GM18873 (cell line): Measurements from ENCODE around the gene BRAT1.

Experiments
- ATAC-seq: cut with Tn5 transposase; IDR thresholded peaks from one replicate; pipeline ENCODE4 v1.9.1; 2021; ENCODE audit warnings: mild to moderate bottlenecking, moderate library complexity, moderate number of reproducible peaks; ENCODE audit not compliant: unreplicated experiment, low FRiP score

The BRAT1 gene

DNA sequence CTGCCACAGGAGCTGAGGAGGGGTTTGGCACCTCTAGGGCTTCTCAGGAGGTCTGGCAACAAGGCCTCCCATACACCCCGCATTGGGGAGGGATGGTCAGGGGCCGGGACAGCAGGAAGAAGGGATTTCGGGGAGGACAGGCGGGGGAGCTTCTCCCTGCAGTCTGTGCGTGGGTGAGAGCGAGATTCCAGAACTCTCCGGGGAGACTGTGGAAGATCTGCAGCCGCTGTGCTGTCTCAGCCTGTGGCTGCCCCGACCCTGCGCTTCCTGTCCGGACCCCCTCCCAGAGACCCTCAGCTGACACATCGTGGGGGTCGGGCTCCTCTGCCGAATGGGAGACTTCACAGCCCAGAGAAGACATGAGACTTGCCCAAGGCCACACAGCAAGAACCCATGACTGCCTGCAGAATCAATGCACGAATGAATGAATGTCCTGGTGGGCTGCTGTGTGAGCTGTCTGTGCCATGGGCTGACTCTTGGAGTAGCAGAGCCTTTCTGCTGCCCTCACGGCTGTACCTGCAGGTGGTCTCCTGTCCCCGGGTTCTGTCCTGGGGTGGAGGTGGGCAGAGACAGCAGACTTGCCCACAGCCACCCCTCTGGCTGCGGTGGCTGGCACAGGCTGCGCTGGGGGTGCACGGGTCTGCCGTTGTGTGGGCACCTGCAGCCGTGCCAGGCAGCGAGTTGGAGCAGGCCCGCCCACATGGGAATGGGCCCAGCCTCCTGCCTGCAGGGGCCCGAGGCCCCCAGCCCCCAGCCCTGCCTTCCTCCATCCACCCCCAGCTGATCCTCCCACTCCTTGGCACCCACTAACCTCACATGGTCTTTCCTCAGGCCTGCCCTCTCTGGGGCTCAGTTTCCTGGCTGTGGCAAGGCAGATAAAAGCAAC, 52.0 kb downstream of the BRAT1 start:
- ATAC-seq = no peak

DNA sequence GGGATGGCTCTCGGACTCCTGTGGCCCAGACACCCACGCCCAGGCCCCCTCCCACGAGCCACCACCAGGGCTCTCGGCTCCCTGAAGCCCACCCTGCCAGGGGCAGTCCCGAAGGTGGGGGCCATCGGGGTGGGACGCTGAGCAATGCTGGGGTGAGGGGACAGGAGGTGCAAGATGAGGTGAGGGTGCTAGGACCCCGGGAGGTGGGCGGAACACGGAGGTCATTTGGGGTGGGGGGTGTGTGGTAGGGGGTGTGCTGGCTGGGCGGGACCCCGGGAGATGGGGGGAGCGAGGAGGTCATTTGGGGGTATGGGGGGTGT, 52.7 kb downstream of the BRAT1 start:
- no peak for ATAC-seq

DNA sequence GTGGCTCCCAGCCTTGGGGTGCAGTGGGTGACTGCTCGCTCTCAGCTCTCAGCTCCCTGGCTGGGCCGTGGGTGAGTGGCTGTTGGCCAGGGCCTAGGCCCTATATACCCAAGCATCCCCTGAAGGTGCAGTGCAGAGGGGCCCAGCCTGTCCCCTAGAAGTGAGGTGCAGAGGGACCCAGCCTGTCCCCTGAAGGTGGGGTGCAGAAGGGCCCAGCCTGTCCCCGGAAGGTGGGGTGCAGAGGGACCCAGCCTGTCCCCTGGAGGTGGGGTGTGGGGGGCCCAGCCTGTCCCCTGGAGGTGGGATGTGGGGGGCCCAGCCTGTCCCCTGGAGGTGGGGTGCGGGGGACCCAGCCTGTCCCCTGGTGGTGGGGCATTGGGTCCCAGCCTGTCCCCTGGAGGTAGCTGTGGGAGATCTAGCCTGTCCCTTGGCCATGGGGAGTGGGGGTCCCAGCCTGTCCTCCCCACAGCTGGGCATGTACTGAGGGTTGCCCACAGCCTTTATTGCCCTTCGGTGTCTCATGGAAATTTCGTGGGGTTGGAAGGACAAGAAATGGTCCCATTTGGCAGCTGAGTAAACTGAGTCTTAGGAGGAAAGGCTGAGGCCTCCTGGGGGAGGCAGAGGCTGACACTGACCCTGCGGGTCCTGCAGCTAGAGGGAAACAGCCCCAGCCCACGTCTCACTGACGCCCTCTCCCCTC, 53.2 kb downstream of the BRAT1 start:
- no peak for ATAC-seq

DNA sequence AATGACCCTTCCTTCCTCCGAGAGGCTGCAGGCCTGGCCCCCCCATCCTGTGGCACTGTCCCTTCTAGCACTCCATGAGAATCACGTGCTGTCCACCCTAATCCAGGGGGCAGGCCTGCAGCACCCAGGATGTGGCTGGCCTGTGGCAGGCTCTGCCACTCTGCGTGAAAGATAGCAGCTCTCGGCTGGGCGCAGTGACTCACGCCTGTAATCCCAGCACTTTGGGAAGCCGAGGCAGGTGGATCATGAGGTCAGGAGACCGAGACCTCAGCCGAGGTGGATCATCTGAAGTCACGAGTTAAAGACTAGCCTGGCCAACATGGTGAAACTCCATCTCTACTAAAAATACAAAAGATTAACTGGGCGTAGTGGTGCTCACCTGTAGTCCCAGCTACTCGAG, 54.6 kb downstream of the BRAT1 start:
- no peak for ATAC-seq

DNA sequence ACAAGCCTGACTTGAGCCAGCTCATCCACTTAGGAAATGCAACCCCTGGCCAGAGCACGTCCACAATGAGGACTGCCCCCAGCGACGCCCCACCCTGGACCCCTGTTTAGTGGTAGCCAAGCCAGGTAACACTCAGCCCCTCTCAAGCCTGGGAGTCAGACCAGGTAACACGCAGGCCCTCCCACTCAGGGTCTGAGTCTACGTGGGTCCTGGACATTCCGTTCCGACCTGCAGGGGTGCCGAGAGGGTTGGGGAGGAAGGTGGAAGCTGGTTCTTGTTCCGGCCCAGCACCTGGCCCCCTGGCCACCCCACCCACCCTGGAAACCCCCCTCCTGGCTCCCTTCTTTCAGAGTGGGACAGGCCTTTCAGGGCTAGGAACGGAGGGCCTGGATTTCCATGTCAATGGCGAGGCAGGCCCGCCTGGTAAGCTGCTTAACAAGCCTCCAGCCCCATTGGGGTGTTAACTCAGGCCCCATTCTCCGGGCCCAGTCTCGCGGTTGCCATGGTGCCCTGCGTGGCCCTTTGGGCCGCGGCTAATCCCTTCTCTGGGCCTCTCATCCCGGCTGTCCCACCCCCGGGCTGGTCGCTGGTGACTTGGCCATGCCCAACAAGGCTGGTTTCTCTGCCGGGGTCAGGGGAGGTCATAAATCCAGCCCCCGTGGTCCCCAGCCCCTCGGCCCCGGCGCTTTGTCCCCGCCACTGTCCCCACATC, 55.4 kb downstream of the BRAT1 start:
- no peak for ATAC-seq

DNA sequence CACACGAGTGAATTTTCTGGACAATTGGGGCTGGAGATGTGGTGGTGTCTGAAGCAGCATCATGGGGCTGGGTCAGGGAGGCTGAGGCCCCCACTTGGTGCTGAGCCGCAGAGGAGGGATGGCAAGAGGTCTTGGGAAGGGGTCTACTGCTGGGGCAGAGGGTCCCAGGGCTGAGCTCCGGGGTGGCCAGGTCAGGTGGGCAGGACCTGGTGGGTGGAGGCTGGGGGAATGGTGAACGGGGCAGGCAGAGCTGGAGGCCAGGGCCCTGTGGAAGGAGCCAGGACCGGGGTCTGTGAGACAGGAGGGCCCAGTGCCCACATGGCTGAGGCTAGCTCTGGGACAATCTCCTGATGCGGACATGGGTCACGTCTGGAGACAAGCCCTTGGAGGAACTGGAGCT, 56.1 kb downstream of the BRAT1 start:
- ATAC-seq = no peak

DNA sequence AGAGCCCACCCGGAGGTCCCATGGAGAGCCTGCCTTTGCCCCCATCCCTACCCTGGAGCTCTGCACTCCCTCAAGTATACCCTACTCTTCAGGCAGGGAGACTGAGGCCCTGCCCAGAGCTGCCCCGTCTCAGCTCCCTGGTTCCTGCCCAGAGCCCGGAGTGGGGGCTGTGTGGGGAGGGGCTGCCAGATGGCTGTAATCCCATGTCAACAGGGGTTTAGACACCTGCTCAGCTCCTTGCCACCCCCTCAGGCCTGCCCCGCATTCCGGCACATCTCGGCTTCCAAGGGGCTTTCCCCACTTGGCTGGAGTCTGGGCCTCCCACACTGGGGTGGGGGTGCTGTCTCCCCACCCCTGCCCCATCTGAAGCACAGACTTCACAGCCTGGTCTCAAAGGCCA, 56.6 kb downstream of the BRAT1 start:
- ATAC-seq = no peak

DNA sequence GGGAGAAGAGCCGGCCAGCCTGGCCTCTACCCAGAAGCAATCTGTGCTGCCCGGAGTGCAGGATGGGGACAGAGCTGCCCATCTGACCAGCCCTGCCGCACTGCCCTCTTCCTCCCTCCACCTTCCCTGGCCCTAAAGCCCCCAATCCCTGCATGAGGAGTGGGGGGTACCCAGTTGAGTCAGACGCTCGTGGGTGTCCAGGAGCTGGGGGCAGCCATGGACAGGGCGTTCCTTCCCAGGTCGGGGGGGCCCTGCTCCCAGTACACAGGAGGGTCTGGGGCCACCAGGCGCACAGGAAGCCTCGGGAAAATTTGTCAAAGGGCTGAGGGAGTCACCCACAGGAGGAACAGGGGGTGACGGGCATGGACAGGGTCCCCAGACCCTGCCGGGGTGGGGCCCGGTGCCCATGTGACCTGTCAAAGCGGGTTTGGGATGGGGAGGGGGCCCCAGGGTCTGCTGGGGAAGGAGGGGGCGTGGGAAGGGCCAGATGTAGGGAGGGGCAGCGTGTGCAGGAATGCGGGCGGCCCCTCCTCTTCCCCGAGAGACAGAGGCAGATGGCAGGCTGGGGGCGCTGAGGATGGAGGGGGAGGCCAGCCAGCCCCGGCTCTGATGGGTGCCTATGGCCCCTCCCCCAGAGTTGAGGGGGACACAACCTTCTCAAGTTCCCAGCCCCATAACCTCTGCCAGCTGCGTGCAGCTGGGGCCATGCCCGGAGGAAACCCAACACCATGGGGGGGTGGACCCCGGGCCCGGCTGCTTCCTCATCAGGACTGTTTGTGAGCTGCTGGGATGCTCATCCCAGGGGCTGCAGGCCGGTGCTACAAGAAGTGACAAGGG, 57.6 kb downstream of the BRAT1 start:
- no peak for ATAC-seq

DNA sequence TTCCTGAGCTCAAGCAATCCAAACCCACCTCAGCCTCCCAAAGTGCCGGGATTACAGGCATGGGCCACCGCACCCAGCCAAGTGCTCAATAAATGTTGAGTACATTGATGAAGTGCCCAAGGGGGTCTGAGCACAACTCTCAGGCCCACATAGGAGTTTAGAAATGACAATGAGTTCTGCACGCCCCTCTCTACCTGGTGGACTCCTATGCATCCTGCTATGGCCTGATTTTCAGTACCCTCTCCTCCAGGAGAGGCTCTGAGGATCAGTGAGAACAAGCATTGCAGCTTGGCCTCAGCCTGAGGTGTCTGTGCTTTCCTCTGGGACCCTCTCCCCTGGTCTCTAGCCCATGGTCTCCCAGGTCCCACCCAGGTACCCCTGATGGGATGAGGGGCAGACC, 58.3 kb downstream of the BRAT1 start:
- no peak for ATAC-seq

DNA sequence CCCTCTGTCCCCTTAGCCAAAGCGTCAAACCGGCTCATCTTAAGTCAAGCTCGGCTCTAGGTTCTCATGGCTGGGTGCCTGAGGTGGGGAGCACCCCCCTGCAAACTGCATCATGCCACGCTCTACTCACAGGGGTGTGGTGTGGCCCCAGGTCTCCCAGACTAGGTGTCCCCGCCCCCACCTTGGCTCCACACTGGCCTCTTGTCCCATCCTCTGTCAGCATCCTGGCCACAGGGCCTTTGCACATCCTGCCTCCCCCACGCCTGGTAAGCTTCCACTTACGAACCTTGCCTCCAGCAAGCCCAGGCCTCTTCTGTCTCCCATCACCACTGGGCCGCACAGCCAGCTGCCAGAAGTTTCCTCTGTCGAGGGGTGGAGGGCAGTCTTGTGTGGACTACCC, 58.9 kb downstream of the BRAT1 start:
- ATAC-seq = no peak

DNA sequence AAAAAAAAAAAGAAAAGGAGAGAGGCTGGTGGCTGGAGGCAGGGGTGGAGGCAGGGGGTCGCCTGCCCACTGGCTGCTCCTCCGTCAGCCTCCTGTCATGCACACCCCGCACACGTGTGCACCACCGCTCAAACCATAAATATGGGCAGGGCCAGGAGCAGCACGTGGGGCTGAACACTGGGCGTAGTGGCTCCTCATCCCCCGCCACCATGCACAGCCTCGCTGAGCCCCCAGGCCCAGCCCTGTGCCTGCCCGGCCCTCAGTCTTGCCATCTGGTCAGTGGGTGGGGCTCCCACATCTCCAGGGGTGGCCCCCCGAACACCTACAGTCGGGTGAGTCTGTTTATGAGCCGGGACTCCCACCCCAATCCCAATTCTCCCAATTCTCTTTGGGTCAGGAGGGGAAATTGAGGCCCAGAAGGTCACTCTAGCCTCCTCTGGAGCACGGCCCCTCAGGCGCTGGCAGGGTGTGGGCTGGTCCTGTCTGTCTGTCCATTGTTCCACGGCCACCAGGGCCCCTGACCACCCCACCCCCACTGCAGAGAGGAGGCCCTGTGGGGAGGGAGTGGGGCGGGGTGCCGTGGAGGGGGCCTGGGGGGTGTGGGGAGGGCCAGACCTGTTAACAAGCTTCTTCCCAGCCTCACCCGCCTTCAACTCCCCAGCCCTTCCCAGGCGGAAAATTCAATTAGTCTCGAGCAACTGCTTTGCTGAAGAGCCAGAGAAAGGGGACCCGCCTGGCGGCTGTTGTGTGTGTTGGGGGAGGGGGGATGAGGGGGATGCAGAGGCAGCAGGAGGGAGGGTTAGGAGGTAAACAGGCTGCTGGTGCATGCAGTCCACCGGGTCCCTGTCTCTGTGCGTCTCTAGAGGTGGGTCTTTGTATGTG, 59.7 kb downstream of the BRAT1 start:
- no peak for ATAC-seq

DNA sequence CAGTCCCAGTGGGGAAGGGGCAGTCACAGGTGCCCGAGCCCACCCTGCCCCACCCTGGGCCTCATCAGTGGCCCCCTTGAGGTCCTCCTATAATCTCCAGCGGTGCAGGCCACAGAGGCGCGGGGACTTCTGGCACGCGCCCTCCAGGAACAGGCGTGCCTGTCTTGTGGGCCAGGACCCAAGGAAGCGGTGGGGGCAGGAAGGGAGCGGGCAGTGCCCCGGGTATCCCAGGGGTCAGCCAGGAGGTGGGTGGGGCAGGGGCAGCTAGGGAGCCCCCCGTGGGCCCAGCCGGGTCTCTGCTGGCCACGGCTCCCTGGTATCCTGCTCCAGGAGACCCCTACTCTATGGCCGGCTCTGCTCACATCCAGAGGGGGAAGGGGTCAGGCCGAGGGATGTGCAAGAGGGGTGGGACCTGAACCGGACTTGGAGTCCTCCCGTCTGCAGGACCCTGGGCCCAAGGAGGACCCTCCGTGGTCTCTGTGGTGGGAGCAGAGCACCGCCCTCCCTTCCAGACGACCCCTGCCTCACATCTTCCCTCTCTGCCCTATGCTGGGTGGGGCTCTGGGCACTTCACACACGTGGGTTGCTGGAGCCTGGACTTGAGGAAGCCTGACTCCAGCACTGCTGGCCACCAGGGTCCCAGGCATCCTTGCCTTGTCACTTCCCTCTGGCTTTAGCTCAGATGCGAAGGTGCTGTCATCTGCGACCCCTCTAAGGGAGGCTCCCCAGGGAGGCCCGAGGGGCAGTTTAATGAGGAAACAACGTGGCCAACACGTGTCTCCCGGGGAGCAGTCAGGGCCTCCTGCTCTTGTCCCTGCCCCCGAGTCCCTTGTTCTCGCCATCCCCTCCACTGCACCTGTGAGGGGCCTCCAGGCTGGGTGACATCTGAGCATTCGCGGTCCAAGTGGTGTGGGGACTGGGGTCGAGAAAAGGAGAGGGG, 60.9 kb downstream of the BRAT1 start:
- ATAC-seq = no peak

DNA sequence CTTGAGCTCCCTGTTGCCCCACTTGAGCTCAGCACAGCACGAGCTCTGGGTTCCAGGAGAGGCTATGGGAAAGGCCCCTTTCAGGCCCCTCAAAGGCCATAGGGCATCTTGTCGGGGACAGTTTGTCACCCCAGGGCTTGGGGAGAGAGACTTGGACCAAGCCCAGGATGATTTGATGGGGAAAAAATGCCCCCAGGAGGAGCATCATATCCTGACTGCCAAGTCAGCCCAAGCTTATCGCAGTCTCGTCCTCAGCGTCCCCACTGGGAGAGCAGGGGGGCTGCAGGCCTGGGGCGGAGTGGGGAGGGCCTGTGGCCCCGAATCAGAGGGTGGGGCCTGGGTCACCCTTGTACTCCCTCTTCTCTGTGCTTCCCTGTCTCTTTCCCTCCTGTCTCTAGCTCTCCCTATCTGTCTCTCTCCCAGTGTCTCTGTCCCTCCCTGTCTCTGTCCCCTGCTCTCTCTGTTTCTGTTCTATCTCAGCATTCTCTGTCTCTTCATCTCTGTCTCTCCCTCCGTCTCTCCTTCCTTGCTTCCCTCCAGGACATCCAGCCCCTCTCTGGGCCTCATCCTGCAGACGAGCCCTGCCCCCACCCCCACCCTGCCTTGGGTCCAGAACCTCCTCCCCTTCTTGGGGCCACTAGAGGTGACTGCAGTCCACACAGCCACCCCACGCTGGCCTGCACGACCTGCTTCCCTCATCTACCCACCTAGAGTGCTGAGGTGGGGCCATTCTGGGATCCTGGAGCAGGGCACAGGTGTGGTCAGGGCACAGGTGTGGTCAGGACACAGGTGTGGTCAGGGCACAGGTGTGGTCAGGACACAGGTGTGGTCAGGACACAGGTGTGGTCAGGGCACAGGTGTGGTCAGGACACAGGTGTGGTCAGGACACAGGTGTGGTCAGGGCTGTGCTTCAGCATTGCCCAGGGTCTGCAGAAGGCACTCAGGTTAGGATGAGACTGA, 61.8 kb downstream of the BRAT1 start:
- ATAC-seq = no peak

DNA sequence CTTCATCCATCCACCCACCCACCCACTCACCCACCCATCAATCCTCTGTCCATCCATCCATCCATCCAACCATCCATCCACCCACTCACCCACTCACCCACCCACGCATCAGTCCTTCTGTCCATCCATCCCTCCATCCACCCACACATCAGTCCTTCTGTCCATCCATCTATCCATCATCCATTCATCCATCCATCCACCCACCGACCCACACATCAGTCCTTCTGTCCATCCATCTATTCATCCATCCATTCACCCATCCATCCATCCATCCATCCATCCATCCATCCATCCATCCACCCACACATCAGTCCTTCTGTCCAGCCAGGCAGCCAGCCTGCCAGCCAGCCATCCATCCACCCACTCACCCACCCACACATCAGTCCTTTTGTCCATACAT, 63.3 kb downstream of the BRAT1 start:
- no peak for ATAC-seq

DNA sequence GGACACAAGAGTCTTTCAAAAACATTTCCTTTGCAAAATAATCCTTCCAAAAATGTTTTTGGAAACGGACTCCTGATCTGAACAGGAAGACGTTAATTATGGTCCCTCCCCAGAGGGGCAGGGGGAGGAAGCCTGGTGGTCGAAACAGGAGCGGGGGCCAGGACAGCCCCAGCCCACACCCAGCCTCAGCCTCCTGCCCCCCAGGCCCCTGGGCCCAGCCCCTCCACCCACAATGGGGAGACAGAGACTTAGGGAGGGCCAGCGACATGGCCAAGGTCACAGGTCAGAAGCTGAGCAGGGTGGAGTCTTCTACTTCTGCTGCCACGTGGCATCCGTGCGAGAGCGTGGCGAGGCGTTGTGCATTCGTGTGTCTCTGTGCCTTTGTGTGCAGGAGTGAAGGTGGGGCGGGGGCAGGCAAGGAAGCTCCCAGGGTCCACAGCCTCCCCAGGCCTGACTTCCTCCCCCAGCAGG, 65.1 kb downstream of the BRAT1 start:
- no peak for ATAC-seq

DNA sequence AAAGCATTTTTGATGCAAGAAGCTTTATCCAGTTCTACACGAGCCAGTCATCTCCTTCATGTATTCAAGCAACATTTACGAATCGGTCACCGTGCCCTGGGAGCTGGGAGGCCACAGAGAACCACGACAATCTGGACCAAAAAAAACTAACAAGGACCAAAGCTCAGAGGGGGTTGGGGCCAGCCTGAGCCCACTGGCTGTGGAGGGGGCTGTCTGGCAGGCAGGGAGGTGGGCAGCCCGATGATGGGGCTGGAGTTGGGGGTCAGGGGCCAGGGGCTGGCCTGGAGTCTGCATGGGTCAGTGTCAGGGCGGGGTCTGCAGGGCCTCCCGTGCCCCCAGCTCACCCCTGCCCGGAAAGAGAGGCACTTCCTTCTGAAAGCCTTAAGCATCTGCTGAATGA, 66.6 kb downstream of the BRAT1 start:
- no peak for ATAC-seq

DNA sequence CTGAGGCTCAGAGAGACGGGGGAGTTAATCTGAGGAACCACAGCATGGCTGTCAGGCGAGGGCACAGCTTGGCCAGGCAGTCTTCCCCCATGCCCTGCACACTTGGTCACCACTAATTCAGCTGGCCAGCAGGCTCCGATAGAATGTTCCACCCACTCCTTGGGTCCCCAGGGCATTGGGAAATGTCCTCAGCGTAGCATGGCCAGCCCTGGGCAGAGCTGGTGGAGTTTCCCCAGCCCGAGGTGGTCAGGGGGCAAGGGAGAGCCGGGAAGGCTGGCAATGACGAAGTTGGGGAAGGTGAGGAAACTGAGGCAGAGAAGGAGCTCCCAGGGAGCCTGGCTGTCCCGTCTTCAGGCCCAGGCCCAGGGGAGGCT, 67.1 kb downstream of the BRAT1 start:
- ATAC-seq = no peak
